GM10266 (cell line): Measurements from ENCODE around the gene KIAA1143.

Source experiments
- DNase-seq: peaks from one replicate; pipeline ENCODE4 v3.0.0; 2012; ENCODE audit errors: extremely low spot score
- TF ChIP-seq, protein P1 (sequence below): IDR thresholded peaks from 2 replicates; pipeline ENCODE4 v1.5.1; 2012; ENCODE audit warnings: mild to moderate bottlenecking, low read depth; ENCODE audit not compliant: control insufficient read depth, insufficient read depth; ENCODE audit errors: missing control alignments

The KIAA1143 gene

GRCh38 chr3:44722103-44722401 lies 39.4 kb downstream of the KIAA1143 start:
- TF ChIP-seq, protein P1, sequence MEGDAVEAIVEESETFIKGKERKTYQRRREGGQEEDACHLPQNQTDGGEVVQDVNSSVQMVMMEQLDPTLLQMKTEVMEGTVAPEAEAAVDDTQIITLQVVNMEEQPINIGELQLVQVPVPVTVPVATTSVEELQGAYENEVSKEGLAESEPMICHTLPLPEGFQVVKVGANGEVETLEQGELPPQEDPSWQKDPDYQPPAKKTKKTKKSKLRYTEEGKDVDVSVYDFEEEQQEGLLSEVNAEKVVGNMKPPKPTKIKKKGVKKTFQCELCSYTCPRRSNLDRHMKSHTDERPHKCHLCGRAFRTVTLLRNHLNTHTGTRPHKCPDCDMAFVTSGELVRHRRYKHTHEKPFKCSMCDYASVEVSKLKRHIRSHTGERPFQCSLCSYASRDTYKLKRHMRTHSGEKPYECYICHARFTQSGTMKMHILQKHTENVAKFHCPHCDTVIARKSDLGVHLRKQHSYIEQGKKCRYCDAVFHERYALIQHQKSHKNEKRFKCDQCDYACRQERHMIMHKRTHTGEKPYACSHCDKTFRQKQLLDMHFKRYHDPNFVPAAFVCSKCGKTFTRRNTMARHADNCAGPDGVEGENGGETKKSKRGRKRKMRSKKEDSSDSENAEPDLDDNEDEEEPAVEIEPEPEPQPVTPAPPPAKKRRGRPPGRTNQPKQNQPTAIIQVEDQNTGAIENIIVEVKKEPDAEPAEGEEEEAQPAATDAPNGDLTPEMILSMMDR = no peak
- DNase-seq = no peak

- DNase-seq = no peak
- TF ChIP-seq, protein P1 = no peak
Observed at GRCh38 chr3:44721231-44722102, 40.0 kb downstream of the KIAA1143 start.

- TF ChIP-seq, protein P1 = no peak
- DNase-seq = peak; percentile 38
Observed at GRCh38 chr3:44712455-44713075, 48.9 kb downstream of the KIAA1143 start, which contains the start of gene ZNF502. Gene ZNF502, plus strand, starts transcription at chr3:44712660. Its CDS starts 7,602 bp downstream, at chr3:44720262.
